Stimulated activated CD4-positive, alpha-beta T cell treated with anti-CD3 and anti-CD28 coated beads, Interleukin-15, amount 100 ng/mL, for 48 hours (primary cell): Measurements from ENCODE around the gene ELP6.

ENCODE experiments used
- DNase-seq, 2 donors: peaks; one replicate each; pipeline ENCODE4 v3.0.0-alpha.2; 2020; ENCODE audit warnings: low read depth in 2 of 2

ELP6 gene

GRCh38 chr3:47513125-47513929 is at the start of gene ELP6:
ELP6 (minus strand) TSS chr3:47513712; CDS start chr3:47513590, 122 bp downstream.
- peak; percentile 96 to 97 for DNase-seq

- DNase-seq = no peak
These were observed 42.8 kb upstream of the ELP6 start for GRCh38 chr3:47556351-47556750.

- no peak for DNase-seq
These were observed 40.8 kb upstream of the ELP6 start for GRCh38 chr3:47554335-47554734.

GRCh38 chr3:47553407-47553806 is 39.9 kb upstream of the ELP6 start:
- no peak for DNase-seq

- DNase-seq = no peak
These were observed 29.1 kb upstream of the ELP6 start for GRCh38 chr3:47542471-47543173.

GRCh38 chr3:47541583-47542108 is 28.1 kb upstream of the ELP6 start:
- DNase-seq = no peak

GRCh38 chr3:47540281-47540680 is 26.8 kb upstream of the ELP6 start:
- no peak for DNase-seq

- DNase-seq = no peak
These were observed 23.5 kb upstream of the ELP6 start for GRCh38 chr3:47536967-47537366.

- DNase-seq = no peak
These were observed 22.8 kb upstream of the ELP6 start for GRCh38 chr3:47536221-47536891.

GRCh38 chr3:47533996-47534454 is 20.5 kb upstream of the ELP6 start:
- no peak for DNase-seq

- DNase-seq = no peak
These were observed 20.0 kb upstream of the ELP6 start for GRCh38 chr3:47533481-47533880.

- no peak for DNase-seq
These were observed 14.6 kb upstream of the ELP6 start for GRCh38 chr3:47527952-47528725.

GRCh38 chr3:47525617-47526016 is 12.1 kb upstream of the ELP6 start:
- no peak for DNase-seq

GRCh38 chr3:47523310-47524073 is 10.0 kb upstream of the ELP6 start:
- DNase-seq = no peak

- DNase-seq = peak; percentile 56 to 75
These were observed 8.8 kb upstream of the ELP6 start for GRCh38 chr3:47522082-47522987.

- DNase-seq = no peak
These were observed 7.2 kb upstream of the ELP6 start for GRCh38 chr3:47520756-47521155.

GRCh38 chr3:47517937-47518336 is 4.4 kb upstream of the ELP6 start:
- DNase-seq = no peak

GRCh38 chr3:47515864-47516319 is 2.4 kb upstream of the ELP6 start:
- DNase-seq = no peak

GRCh38 chr3:47515100-47515499 is 1.6 kb upstream of the ELP6 start:
- DNase-seq = no peak
